RCC 7860 (cell line): ENCODE measurements around the gene FRMPD4.

Experiments
- DNase-seq: peaks from one replicate; pipeline ENCODE4 v3.0.0-alpha.2; 2015; ENCODE audit warnings: low spot score
- FAIRE-seq: peaks from 2 replicates; lab custom pipeline; 2012; peaks lifted over from hg19 to GRCh38; lab: Jason Lieb, UNC

The FRMPD4 gene

GRCh38 chrX:12360383-12360782 is 222.1 kb downstream of the FRMPD4 start:
- DNase-seq (peak; percentile 77), FAIRE-seq (peak; percentile 89)

- FAIRE-seq, result no peak
- peak; percentile 16 for DNase-seq
These were observed 222.8 kb downstream of the FRMPD4 start for GRCh38 chrX:12360986-12361598.

- FAIRE-seq, result no peak
- no peak for DNase-seq
These were observed 224.9 kb downstream of the FRMPD4 start for GRCh38 chrX:12363216-12363615.

- no peak for FAIRE-seq
- DNase-seq, result no peak
These were observed 228.2 kb downstream of the FRMPD4 start for GRCh38 chrX:12366440-12366839.

GRCh38 chrX:12367254-12367653 is 229.0 kb downstream of the FRMPD4 start:
- FAIRE-seq (no peak), DNase-seq (no peak)

- FAIRE-seq (no peak), DNase-seq (no peak)
These were observed 232.3 kb downstream of the FRMPD4 start for GRCh38 chrX:12370497-12370986.

GRCh38 chrX:12372111-12372510 is 233.8 kb downstream of the FRMPD4 start:
- DNase-seq, result no peak
- FAIRE-seq, result no peak

GRCh38 chrX:12374286-12374685 is 236.0 kb downstream of the FRMPD4 start:
- FAIRE-seq (no peak), DNase-seq (no peak)

- DNase-seq (no peak), FAIRE-seq (no peak)
These were observed 240.0 kb downstream of the FRMPD4 start for GRCh38 chrX:12378253-12378652.

GRCh38 chrX:12378706-12379105 is 240.4 kb downstream of the FRMPD4 start:
- FAIRE-seq (no peak), DNase-seq (no peak)

GRCh38 chrX:12379671-12380070 is 241.4 kb downstream of the FRMPD4 start:
- no peak for FAIRE-seq

GRCh38 chrX:12383196-12383595 is 244.9 kb downstream of the FRMPD4 start:
- DNase-seq, result no peak
- no peak for FAIRE-seq

More at GRCh38 chrX:12379671-12380070, 241.4 kb downstream of the FRMPD4 start:
- no peak for DNase-seq

GRCh38 chrX:12390301-12390700 is 252.0 kb downstream of the FRMPD4 start:
- no peak for FAIRE-seq

GRCh38 chrX:12396584-12396983 is 258.3 kb downstream of the FRMPD4 start:
- FAIRE-seq (no peak), DNase-seq (no peak)

More at GRCh38 chrX:12390301-12390700, 252.0 kb downstream of the FRMPD4 start:
- no peak for DNase-seq

GRCh38 chrX:12400218-12400617 is 261.9 kb downstream of the FRMPD4 start:
- no peak for FAIRE-seq
- no peak for DNase-seq

GRCh38 chrX:12401252-12401651 is 263.0 kb downstream of the FRMPD4 start:
- DNase-seq (no peak), FAIRE-seq (no peak)

GRCh38 chrX:12403474-12404082 is 265.3 kb downstream of the FRMPD4 start:
- DNase-seq, result no peak
- no peak for FAIRE-seq

- no peak for FAIRE-seq
- DNase-seq, result no peak
These were observed 267.0 kb downstream of the FRMPD4 start for GRCh38 chrX:12405306-12405705.

- FAIRE-seq (no peak), DNase-seq (no peak)
These were observed 272.2 kb downstream of the FRMPD4 start for GRCh38 chrX:12410523-12410922.

- FAIRE-seq (no peak), DNase-seq (no peak)
These were observed 273.6 kb downstream of the FRMPD4 start for GRCh38 chrX:12411831-12412230.

- no peak for DNase-seq
- no peak for FAIRE-seq
These were observed 274.3 kb downstream of the FRMPD4 start for GRCh38 chrX:12412561-12412960.

- no peak for FAIRE-seq
- no peak for DNase-seq
These were observed 281.3 kb downstream of the FRMPD4 start for GRCh38 chrX:12419591-12419990.

GRCh38 chrX:12421918-12422317 is 283.6 kb downstream of the FRMPD4 start:
- DNase-seq (no peak), FAIRE-seq (no peak)
